HepG2 (cell line): ENCODE results near the gene CRK.

Experiments
- HDAC6 ChIP-seq: fragments of 200-600 bp; sonication (generic); IDR thresholded peaks from 2 replicates; pipeline ENCODE4 v1.7.0; 2017; ENCODE audit warnings: mild to moderate bottlenecking, antibody characterized with exemption, low read length, low read depth
- MZF1 ChIP-seq: sonication (generic); formaldehyde crosslinking; IDR thresholded peaks from 2 replicates; pipeline ENCODE4 v1.8.1; 2023; ENCODE audit warnings: mild to moderate bottlenecking, missing genetic modification reagents, borderline replicate concordance
- POLR2A ChIP-seq, 2 experiments: IDR thresholded peaks; 2 replicates each; pipeline ENCODE4 v1.6.1; 2011; ENCODE audit warnings: low read depth in 2 of 2, low read length in 2 of 2, mild to moderate bottlenecking in 1 of 2, moderate library complexity in 1 of 2; ENCODE audit not compliant: insufficient read depth in 1 of 2
- POLR2AphosphoS2 ChIP-seq: IDR thresholded peaks from 2 replicates; pipeline ENCODE4 v1.6.1; 2011; ENCODE audit warnings: low read depth, low read length, improper control_type of control experiment
- RFX5 ChIP-seq: IDR thresholded peaks from 2 replicates; pipeline ENCODE4 v1.6.1; 2011; ENCODE audit warnings: low read depth, low read length, improper control_type of control experiment
- XRCC5 ChIP-seq: fragments of 200-400 bp; formaldehyde crosslinking; optimal IDR thresholded peaks from 2 replicates; pipeline ENCODE3; 2017; ENCODE audit warnings: mild to moderate bottlenecking, low read length
- ZNF124 ChIP-seq: sonication (generic); formaldehyde crosslinking; IDR thresholded peaks from 2 replicates; pipeline ENCODE4 v1.4.0; 2020; ENCODE audit warnings: missing genetic modification reagents
- ZNF331 ChIP-seq: sonication (generic); formaldehyde crosslinking; IDR thresholded peaks from 2 replicates; pipeline ENCODE4 v1.4.0; 2020; ENCODE audit warnings: missing genetic modification reagents
- ZNF768 ChIP-seq: sonication (generic); formaldehyde crosslinking; IDR thresholded peaks from 2 replicates; pipeline ENCODE4 v1.4.0; 2020; ENCODE audit warnings: missing genetic modification reagents
- TF ChIP-seq, protein P1 (sequence below): IDR thresholded peaks from 2 replicates; pipeline ENCODE4 v1.6.1; 2012; ENCODE audit warnings: inconsistent platforms
- TF ChIP-seq, protein P2 (sequence below): sonication (generic); formaldehyde crosslinking; IDR thresholded peaks from 2 replicates; pipeline ENCODE4 v1.5.0; 2020; ENCODE audit warnings: mild to moderate bottlenecking, missing genetic modification reagents, moderate library complexity
- TF ChIP-seq, protein P3 (sequence below): sonication (generic); formaldehyde crosslinking; IDR thresholded peaks from 2 replicates; pipeline ENCODE4 v1.9.0; 2022; ENCODE audit warnings: missing genetic modification reagents, mild to moderate bottlenecking, borderline replicate concordance
- TF ChIP-seq, protein P4 (sequence below): sonication (generic); formaldehyde crosslinking; IDR thresholded peaks from 2 replicates; pipeline ENCODE4 v1.5.1; 2020; ENCODE audit warnings: mild to moderate bottlenecking, missing genetic modification reagents, moderate library complexity
- TF ChIP-seq, protein P5 (sequence below): sonication (generic); formaldehyde crosslinking; IDR thresholded peaks from 2 replicates; pipeline ENCODE4 v1.4.0; 2020; ENCODE audit warnings: low read depth, mild to moderate bottlenecking, missing genetic modification reagents

DNA sequence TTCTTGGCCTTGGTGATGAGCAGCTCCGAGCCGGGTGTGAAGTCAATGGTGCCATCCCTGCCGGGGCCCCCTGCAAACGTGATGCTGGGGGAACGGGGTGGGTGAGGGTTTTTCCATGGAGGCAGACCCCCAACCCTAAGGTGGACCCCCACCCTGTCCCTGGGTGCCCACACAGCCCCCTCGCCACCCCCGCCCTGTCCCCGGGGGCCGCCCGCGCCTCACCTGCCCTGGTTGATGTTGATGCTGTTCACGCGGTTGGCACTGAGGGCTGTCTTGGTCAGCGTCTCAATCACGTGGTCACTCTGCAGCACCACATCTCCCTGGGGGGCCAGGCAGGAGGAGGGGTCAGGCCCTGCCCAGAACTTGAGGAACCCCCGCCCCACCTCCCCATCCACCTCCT, 11.2 kb upstream of the CRK start:
- TF ChIP-seq ZNF124 (no peak), POLR2A (IDR thresholded peaks at IDR 0.05; ENCODE audit: insufficient read depth in 1 of 2, low read depth in 2 of 2, low read length in 2 of 2) (no peak), RFX5 (no peak), POLR2AphosphoS2 (no peak), MZF1 (no peak), ZNF331 (CRISPR knock-in tag) (no peak), ZNF768 (no peak), HDAC6 (no peak), XRCC5 (no peak)
- TF ChIP-seq, protein P1, sequence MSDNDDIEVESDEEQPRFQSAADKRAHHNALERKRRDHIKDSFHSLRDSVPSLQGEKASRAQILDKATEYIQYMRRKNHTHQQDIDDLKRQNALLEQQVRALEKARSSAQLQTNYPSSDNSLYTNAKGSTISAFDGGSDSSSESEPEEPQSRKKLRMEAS: no peak
- TF ChIP-seq, protein P2, sequence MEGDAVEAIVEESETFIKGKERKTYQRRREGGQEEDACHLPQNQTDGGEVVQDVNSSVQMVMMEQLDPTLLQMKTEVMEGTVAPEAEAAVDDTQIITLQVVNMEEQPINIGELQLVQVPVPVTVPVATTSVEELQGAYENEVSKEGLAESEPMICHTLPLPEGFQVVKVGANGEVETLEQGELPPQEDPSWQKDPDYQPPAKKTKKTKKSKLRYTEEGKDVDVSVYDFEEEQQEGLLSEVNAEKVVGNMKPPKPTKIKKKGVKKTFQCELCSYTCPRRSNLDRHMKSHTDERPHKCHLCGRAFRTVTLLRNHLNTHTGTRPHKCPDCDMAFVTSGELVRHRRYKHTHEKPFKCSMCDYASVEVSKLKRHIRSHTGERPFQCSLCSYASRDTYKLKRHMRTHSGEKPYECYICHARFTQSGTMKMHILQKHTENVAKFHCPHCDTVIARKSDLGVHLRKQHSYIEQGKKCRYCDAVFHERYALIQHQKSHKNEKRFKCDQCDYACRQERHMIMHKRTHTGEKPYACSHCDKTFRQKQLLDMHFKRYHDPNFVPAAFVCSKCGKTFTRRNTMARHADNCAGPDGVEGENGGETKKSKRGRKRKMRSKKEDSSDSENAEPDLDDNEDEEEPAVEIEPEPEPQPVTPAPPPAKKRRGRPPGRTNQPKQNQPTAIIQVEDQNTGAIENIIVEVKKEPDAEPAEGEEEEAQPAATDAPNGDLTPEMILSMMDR (CRISPR knock-in tag): no peak
- TF ChIP-seq, protein P3, sequence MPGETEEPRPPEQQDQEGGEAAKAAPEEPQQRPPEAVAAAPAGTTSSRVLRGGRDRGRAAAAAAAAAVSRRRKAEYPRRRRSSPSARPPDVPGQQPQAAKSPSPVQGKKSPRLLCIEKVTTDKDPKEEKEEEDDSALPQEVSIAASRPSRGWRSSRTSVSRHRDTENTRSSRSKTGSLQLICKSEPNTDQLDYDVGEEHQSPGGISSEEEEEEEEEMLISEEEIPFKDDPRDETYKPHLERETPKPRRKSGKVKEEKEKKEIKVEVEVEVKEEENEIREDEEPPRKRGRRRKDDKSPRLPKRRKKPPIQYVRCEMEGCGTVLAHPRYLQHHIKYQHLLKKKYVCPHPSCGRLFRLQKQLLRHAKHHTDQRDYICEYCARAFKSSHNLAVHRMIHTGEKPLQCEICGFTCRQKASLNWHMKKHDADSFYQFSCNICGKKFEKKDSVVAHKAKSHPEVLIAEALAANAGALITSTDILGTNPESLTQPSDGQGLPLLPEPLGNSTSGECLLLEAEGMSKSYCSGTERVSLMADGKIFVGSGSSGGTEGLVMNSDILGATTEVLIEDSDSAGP (CRISPR knock-in tag): no peak
- TF ChIP-seq, protein P4, sequence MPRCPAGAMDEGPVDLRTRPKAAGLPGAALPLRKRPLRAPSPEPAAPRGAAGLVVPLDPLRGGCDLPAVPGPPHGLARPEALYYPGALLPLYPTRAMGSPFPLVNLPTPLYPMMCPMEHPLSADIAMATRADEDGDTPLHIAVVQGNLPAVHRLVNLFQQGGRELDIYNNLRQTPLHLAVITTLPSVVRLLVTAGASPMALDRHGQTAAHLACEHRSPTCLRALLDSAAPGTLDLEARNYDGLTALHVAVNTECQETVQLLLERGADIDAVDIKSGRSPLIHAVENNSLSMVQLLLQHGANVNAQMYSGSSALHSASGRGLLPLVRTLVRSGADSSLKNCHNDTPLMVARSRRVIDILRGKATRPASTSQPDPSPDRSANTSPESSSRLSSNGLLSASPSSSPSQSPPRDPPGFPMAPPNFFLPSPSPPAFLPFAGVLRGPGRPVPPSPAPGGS (CRISPR knock-in tag): no peak
- TF ChIP-seq, protein P5, sequence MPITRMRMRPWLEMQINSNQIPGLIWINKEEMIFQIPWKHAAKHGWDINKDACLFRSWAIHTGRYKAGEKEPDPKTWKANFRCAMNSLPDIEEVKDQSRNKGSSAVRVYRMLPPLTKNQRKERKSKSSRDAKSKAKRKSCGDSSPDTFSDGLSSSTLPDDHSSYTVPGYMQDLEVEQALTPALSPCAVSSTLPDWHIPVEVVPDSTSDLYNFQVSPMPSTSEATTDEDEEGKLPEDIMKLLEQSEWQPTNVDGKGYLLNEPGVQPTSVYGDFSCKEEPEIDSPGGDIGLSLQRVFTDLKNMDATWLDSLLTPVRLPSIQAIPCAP (CRISPR knock-in tag): no peak
